Gastroesophageal sphincter (tissue), 3 donors: ENCODE data around the gene TCP10L.

ENCODE experiments used
- CTCF ChIP-seq, 4 experiments: fragments of 200-600 bp in 2 of 4; fragments of 450-650 bp in 2 of 4; sonication (generic) in 1 of 4; IDR thresholded peaks; one replicate each; pipeline ENCODE4 v1.5.1; 2017 to 2019; ENCODE audit warnings: antibody characterized with exemption in 4 of 4, mild to moderate bottlenecking in 2 of 4, moderate library complexity in 2 of 4
- EP300 ChIP-seq: sonication (generic); formaldehyde crosslinking; IDR thresholded peaks from one replicate; pipeline ENCODE4 v1.6.1; 2017; ENCODE audit warnings: antibody characterized with exemption, mild to moderate bottlenecking
- POLR2A ChIP-seq, 2 donors: fragments of 450-650 bp; IDR thresholded peaks; one replicate each; pipeline ENCODE4 v1.6.1; 2017; ENCODE audit warnings: antibody characterized with exemption in 2 of 2, mild to moderate bottlenecking in 2 of 2, moderate library complexity in 1 of 2
- POLR2AphosphoS5 ChIP-seq: sonication (generic); formaldehyde crosslinking; IDR thresholded peaks from one replicate; pipeline ENCODE4 v1.6.1; 2017; ENCODE audit warnings: antibody characterized with exemption

GRCh38 chr21:32580949-32581348, 4.4 kb downstream of the TCP10L start:
- TF ChIP-seq CTCF (IDR thresholded peaks at IDR 0.05), result no peak
- TF ChIP-seq POLR2A (IDR thresholded peaks at IDR 0.05), result no peak
- TF ChIP-seq POLR2AphosphoS5, result no peak
- no peak for TF ChIP-seq EP300
